NB4 (cell line): ENCODE results near the gene WSCD2.

Experiments
- DNase-seq: peaks from one replicate; pipeline ENCODE4 v3.0.0; 2010; ENCODE audit warnings: low read depth
- H3K4me3 ChIP-seq: one replicate; pipeline ENCODE4 v1.5.1; 2011; ENCODE audit warnings: mild to moderate bottlenecking, low read depth, low read length, moderate library complexity
- CTCF ChIP-seq: IDR thresholded peaks from one replicate; pipeline ENCODE4 v1.5.1; 2012; ENCODE audit warnings: low read depth, low read length
- MAX ChIP-seq: IDR thresholded peaks from 2 replicates; pipeline ENCODE4 v1.6.1; 2011; ENCODE audit warnings: low read depth, low read length
- MYC ChIP-seq: IDR thresholded peaks from 2 replicates; pipeline ENCODE4 v1.6.1; 2011; ENCODE audit warnings: low read depth, low read length
- POLR2A ChIP-seq: IDR thresholded peaks from 2 replicates; pipeline ENCODE4 v1.6.1; 2011; ENCODE audit warnings: mild to moderate bottlenecking; ENCODE audit not compliant: insufficient read length; ENCODE audit errors: extremely low read depth

Gene WSCD2

GRCh38 chr12:108125073-108125472 lies 4.0 kb upstream of the WSCD2 start:
- no peak for DNase-seq
- no peak overlapping the region for H3K4me3 ChIP-seq
- TF ChIP-seq MYC: no peak

GRCh38 chr12:108126212-108126611 lies 2.9 kb upstream of the WSCD2 start:
- H3K4me3 ChIP-seq: no peak overlapping the region
- TF ChIP-seq POLR2A (no peak), MYC (no peak), CTCF (no peak), MAX (no peak)
- no peak for DNase-seq

GRCh38 chr12:108126990-108127501 lies 2.0 kb upstream of the WSCD2 start:
- H3K4me3 ChIP-seq: no peak overlapping the region
- no peak for DNase-seq
- no peak for TF ChIP-seq CTCF
- TF ChIP-seq MYC: no peak
- no peak for TF ChIP-seq MAX
- TF ChIP-seq POLR2A: no peak

- no peak for DNase-seq
- H3K4me3 ChIP-seq: no peak overlapping the region
- TF ChIP-seq POLR2A: no peak
- no peak for TF ChIP-seq MYC
- no peak for TF ChIP-seq MAX
- TF ChIP-seq CTCF: no peak
These were observed 1.4 kb upstream of the WSCD2 start for GRCh38 chr12:108127654-108128053.

GRCh38 chr12:108128221-108129016 lies 669 bp upstream of the WSCD2 start:
- DNase-seq: no peak
- TF ChIP-seq POLR2A (no peak), MYC (no peak)
- H3K4me3 ChIP-seq: no peak overlapping the region

- DNase-seq: no peak
- no peak overlapping the region for H3K4me3 ChIP-seq
- no peak for TF ChIP-seq MYC
- no peak for TF ChIP-seq MAX
- TF ChIP-seq POLR2A: no peak
- TF ChIP-seq CTCF: no peak
These were observed 1.9 kb downstream of the WSCD2 start for GRCh38 chr12:108131035-108131434.
